Caco-2 (cell line): ENCODE data around the gene PARP12. TPM values are rescaled to one million over a fixed set of nuclear protein-coding genes. Genes with fewer than 3 reads are reported as not detected.

Experiments used
- BruUV-seq: library from RNA; stranded (reverse); fragments of 400-500 nt; replicated peaks from 2 replicates; lab custom pipeline; 2021; lab: Mats Ljungman, UMichigan
- CTCF ChIA-PET: fragments of 300-600 bp; sonication (Branson Sonifier 250); formaldehyde crosslinking; loops from one replicate; lab custom pipeline; 2022; ENCODE audit warnings: antibody characterized with exemption; lab: Charles Lee
- POLR2A ChIA-PET: fragments of 300-600 bp; sonication (Branson Sonifier 250); formaldehyde crosslinking; loops from one replicate; lab custom pipeline; 2022; ENCODE audit warnings: antibody characterized with exemption; lab: Charles Lee
- DNase-seq, 2 experiments: peaks; one replicate each; pipeline versions ENCODE4 v3.0.0 to v3.0.0-alpha.2; 2020 to 2022
- H3K27me3 ChIP-seq: replicated peaks from 2 replicates; pipeline ENCODE4 v1.6.0; 2011; ENCODE audit warnings: low read length; ENCODE audit not compliant: control insufficient read depth, insufficient read depth
- H3K36me3 ChIP-seq: 2 replicates; pipeline ENCODE4 v1.5.1; 2011; ENCODE audit warnings: low read length; ENCODE audit not compliant: control insufficient read depth, insufficient read depth
- H3K4me1 ChIP-seq: fragments of 250-450 bp; sonication (Bioruptor Pico); 2 replicates; pipeline ENCODE4 v1.5.1; 2020; ENCODE audit warnings: mild to moderate bottlenecking
- H3K4me3 ChIP-seq: 2 replicates; pipeline ENCODE4 v1.5.1; 2011; ENCODE audit warnings: low read depth, mild to moderate bottlenecking, control low read depth, low read length
- H3K9me3 ChIP-seq: fragments of 250-450 bp; sonication (Bioruptor Pico); 2 replicates; pipeline ENCODE4 v1.5.1; 2020; ENCODE audit warnings: mild to moderate bottlenecking, moderate library complexity
- H3K27ac Mint-ChIP-seq: one replicate; pipeline ENCODE4 v1.8.0; 2022; ENCODE audit warnings: mixed read lengths; ENCODE audit not compliant: unreplicated experiment
- H3K27me3 Mint-ChIP-seq: one replicate; pipeline ENCODE4 v1.8.0; 2022; ENCODE audit warnings: mixed read lengths; ENCODE audit not compliant: insufficient read depth, unreplicated experiment
- H3K36me3 Mint-ChIP-seq: one replicate; pipeline ENCODE4 v1.8.0; 2022; ENCODE audit warnings: mild to moderate bottlenecking, mixed read lengths; ENCODE audit not compliant: insufficient read depth, unreplicated experiment
- H3K4me1 Mint-ChIP-seq: one replicate; pipeline ENCODE4 v1.8.0; 2022; ENCODE audit warnings: low read depth, mixed read lengths; ENCODE audit not compliant: unreplicated experiment
- H3K4me3 Mint-ChIP-seq: one replicate; pipeline ENCODE4 v1.8.0; 2022; ENCODE audit warnings: mild to moderate bottlenecking, moderate library complexity, mixed read lengths; ENCODE audit not compliant: unreplicated experiment
- H3K9me3 Mint-ChIP-seq: one replicate; pipeline ENCODE4 v1.8.0; 2022; ENCODE audit warnings: mixed read lengths; ENCODE audit not compliant: unreplicated experiment
- CTCF ChIP-seq, 2 experiments: fragments of 200-600 bp in 1 of 2; IDR thresholded peaks; 1 replicate in 1 of 2; 2 replicates in 1 of 2; pipeline versions ENCODE4 v1.5.1 to v1.8.0; 2011 to 2022; ENCODE audit warnings: antibody characterized with exemption in 1 of 2, control low read depth in 1 of 2, inconsistent platforms in 1 of 2, low read depth in 1 of 2, low read length in 1 of 2, mild to moderate bottlenecking in 1 of 2, moderate library complexity in 1 of 2; ENCODE audit not compliant: insufficient read depth in 1 of 2, severe bottlenecking in 1 of 2, unreplicated experiment in 1 of 2
- intact Hi-C: fragments of 100-400 bp; cut with micrococcal nuclease; formaldehyde crosslinking; loops from one replicate; pipeline ENCODE4 v1.10.0; 2022; ENCODE audit not compliant: unreplicated experiment
- total RNA-seq: library from RNA; stranded (reverse); gene quantifications from 2 replicates; pipeline ENCODE4 v1.2.3, GENCODE V29; 2022

PARP12 gene
- total RNA-seq, 1 experiment from 2014 or later: 20.2 TPM

GRCh38 chr7:140053812-140054539 is 8.8 kb downstream of the PARP12 start:
- H3K4me3 Mint-ChIP-seq: no peak overlapping the region
- Histone ChIP-seq H3K4me1 (peaks cover 10% of the 10 kb centered on the region), H3K36me3 (no peaks in the 10 kb centered on the region), H3K4me3 (no peak overlapping the region), H3K27me3 (no peaks in the 10 kb centered on the region), H3K9me3 (no peaks in the 10 kb centered on the region)
- H3K36me3 Mint-ChIP-seq: peaks cover 6% of the 10 kb centered on the region
- H3K9me3 Mint-ChIP-seq: no peaks in the 10 kb centered on the region
- ChIA-PET CTCF (no interaction called here), POLR2A (no interaction called here)
- DNase-seq: no peak
- intact Hi-C loops: no loop called here
- no peaks in the 10 kb centered on the region for H3K27me3 Mint-ChIP-seq
- no peak overlapping the region for H3K27ac Mint-ChIP-seq
- H3K4me1 Mint-ChIP-seq: peaks cover 9% of the 10 kb centered on the region
- BruUV-seq: no TSS peak
- TF ChIP-seq CTCF (IDR thresholded peaks at IDR 0.05; ENCODE audit: insufficient read depth in 1 of 2, low read depth in 1 of 2, low read length in 1 of 2, severe bottlenecking in 1 of 2, unreplicated experiment in 1 of 2): no peak

GRCh38 chr7:140051820-140052219 is 10.9 kb downstream of the PARP12 start:
- no peak for DNase-seq
- Histone ChIP-seq H3K4me3 (no peak overlapping the region), H3K9me3 (no peaks in the 10 kb centered on the region), H3K4me1 (peaks cover 17% of the 10 kb centered on the region), H3K36me3 (no peaks in the 10 kb centered on the region), H3K27me3 (no peaks in the 10 kb centered on the region)
- intact Hi-C loops: no loop called here
- Mint-ChIP-seq H3K4me3 (no peak overlapping the region), H3K36me3 (peaks cover 6% of the 10 kb centered on the region), H3K27ac (no peak overlapping the region), H3K9me3 (no peaks in the 10 kb centered on the region), H3K4me1 (peaks cover 10% of the 10 kb centered on the region), H3K27me3 (no peaks in the 10 kb centered on the region)
- CTCF ChIA-PET: no interaction called here
- no TSS peak for BruUV-seq
- no peak for TF ChIP-seq CTCF (IDR thresholded peaks at IDR 0.05; ENCODE audit: insufficient read depth in 1 of 2, low read depth in 1 of 2, low read length in 1 of 2, severe bottlenecking in 1 of 2, unreplicated experiment in 1 of 2)
- POLR2A ChIA-PET: no interaction called here

DNA sequence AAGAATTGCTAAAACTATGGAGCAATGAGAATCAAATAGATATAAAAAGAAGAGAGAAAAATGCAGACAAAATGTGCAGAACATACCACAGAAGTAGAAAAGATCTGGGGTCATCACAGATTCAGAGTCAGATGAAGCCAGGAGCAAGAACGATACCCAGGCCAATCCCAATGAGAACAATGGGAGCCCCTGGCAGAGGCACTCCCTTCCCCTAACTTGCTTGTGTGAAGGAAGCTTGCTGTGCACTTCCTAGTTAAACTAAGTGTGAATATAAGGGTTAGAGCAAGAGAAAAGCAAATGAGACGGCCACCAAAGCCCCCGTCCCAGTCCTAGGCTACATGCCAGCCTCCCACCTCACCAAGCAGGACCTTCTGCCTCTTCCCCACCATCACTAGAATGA is 12.7 kb downstream of the PARP12 start:
- ChIA-PET POLR2A (no interaction called here), CTCF (no interaction called here)
- Mint-ChIP-seq H3K27ac (no peak overlapping the region), H3K36me3 (peaks cover 6% of the 10 kb centered on the region), H3K4me3 (no peak overlapping the region), H3K4me1 (peaks cover 21% of the 10 kb centered on the region), H3K9me3 (no peaks in the 10 kb centered on the region), H3K27me3 (no peaks in the 10 kb centered on the region)
- intact Hi-C loops: no loop called here
- no peak for DNase-seq
- H3K36me3 ChIP-seq: no peaks in the 10 kb centered on the region
- H3K9me3 ChIP-seq: no peaks in the 10 kb centered on the region
- no peak for TF ChIP-seq CTCF (IDR thresholded peaks at IDR 0.05; ENCODE audit: insufficient read depth in 1 of 2, low read depth in 1 of 2, low read length in 1 of 2, severe bottlenecking in 1 of 2, unreplicated experiment in 1 of 2)
- H3K4me1 ChIP-seq: peaks cover 24% of the 10 kb centered on the region
- H3K27me3 ChIP-seq: no peaks in the 10 kb centered on the region
- BruUV-seq: no TSS peak
- no peak overlapping the region for H3K4me3 ChIP-seq
